Right atrium auricular region (tissue), 2 donors: Measurements from ENCODE around the gene HOXB3. TPM values are rescaled to one million over a fixed set of nuclear protein-coding genes. Genes with fewer than 3 reads are reported as not detected.

Source experiments
- DNase-seq: peaks from one replicate; pipeline ENCODE4 v3.0.0-alpha.2; 2019; ENCODE audit warnings: low spot score
- H3K27ac ChIP-seq, 2 donors: fragments of 200-600 bp; sonication (generic); 1 replicate in 1 of 2; 2 replicates in 1 of 2; pipeline ENCODE4 v1.5.1; 2016 to 2019
- H3K27me3 ChIP-seq, 2 donors: fragments of 200-600 bp; sonication (generic); one replicate each; pipeline versions ENCODE4 v1.5.1 to v1.6.0; 2017 to 2019
- H3K36me3 ChIP-seq: fragments of 200-600 bp; sonication (generic); one replicate; pipeline ENCODE4 v1.5.1; 2016
- H3K4me1 ChIP-seq, 2 donors: fragments of 200-600 bp; sonication (generic); one replicate each; pipeline versions ENCODE4 v1.5.1 to v1.6.0; 2017 to 2019
- H3K4me3 ChIP-seq, 2 donors: fragments of 200-600 bp; sonication (generic); 1 replicate in 1 of 2; 2 replicates in 1 of 2; pipeline ENCODE4 v1.5.1; 2017 to 2019; ENCODE audit warnings: mild to moderate bottlenecking in 1 of 2, moderate library complexity in 1 of 2
- H3K9me3 ChIP-seq, 2 donors: fragments of 200-600 bp; sonication (generic); one replicate each; pipeline ENCODE4 v1.5.1; 2019
- CTCF ChIP-seq, 2 donors: fragments of 200-600 bp; sonication (generic); IDR thresholded peaks; one replicate each; pipeline ENCODE4 v1.5.1; 2019; ENCODE audit warnings: antibody characterized with exemption in 2 of 2
- total RNA-seq, 2 donors: library from RNA; depleted of rRNA; stranded (reverse); fragments of >200 nt; gene quantifications; one replicate each; pipeline ENCODE4 v1.1.0, GENCODE V29; 2016

HOXB3 gene
- total RNA-seq, 2 donors from 2014 or later: 0.82 to 1.2 TPM

- H3K4me3 ChIP-seq: peak overlapping the region in 1 of 2 donors; percentile 20
- H3K9me3 ChIP-seq: no peaks in the 10 kb centered on the region
- H3K4me1 ChIP-seq: peaks cover 0 to 61% of the 10 kb centered on the region in 2 donors
- H3K27ac ChIP-seq: no peak overlapping the region
- TF ChIP-seq CTCF (IDR thresholded peaks at IDR 0.05): no peak
- H3K36me3 ChIP-seq: no peaks in the 10 kb centered on the region
- no peak for DNase-seq
- H3K27me3 ChIP-seq: peaks cover 79 to 84% of the 10 kb centered on the region in 2 donors
Observed at GRCh38 chr17:48613862-48614694, 24.0 kb upstream of the HOXB3 start.

- no peaks in the 10 kb centered on the region for H3K9me3 ChIP-seq
- peaks cover 73 to 83% of the 10 kb centered on the region in 2 donors for H3K27me3 ChIP-seq
- TF ChIP-seq CTCF (IDR thresholded peaks at IDR 0.05): no peak
- H3K36me3 ChIP-seq: no peaks in the 10 kb centered on the region
- DNase-seq: no peak
- H3K4me3 ChIP-seq: peak overlapping the region in 1 of 2 donors; percentile 20
- H3K27ac ChIP-seq: no peak overlapping the region
- peaks cover 0 to 54% of the 10 kb centered on the region in 2 donors for H3K4me1 ChIP-seq
Observed at GRCh38 chr17:48612854-48613691, 23.0 kb upstream of the HOXB3 start.

- H3K27ac ChIP-seq: no peak overlapping the region
- H3K4me1 ChIP-seq: peaks cover 0 to 48% of the 10 kb centered on the region in 2 donors
- DNase-seq: no peak
- H3K9me3 ChIP-seq: no peaks in the 10 kb centered on the region
- H3K36me3 ChIP-seq: no peaks in the 10 kb centered on the region
- peak overlapping the region in 1 of 2 donors; percentile 20 for H3K4me3 ChIP-seq
- TF ChIP-seq CTCF (IDR thresholded peaks at IDR 0.05): no peak
- H3K27me3 ChIP-seq: peaks cover 72 to 83% of the 10 kb centered on the region in 2 donors
Observed at GRCh38 chr17:48612456-48612853, 22.4 kb upstream of the HOXB3 start.

GRCh38 chr17:48611681-48612455, 21.8 kb upstream of the HOXB3 start:
- H3K36me3 ChIP-seq: no peaks in the 10 kb centered on the region
- peak overlapping the region in 1 of 2 donors; percentile 49 for H3K4me3 ChIP-seq
- no peak for DNase-seq
- peaks cover 78 to 84% of the 10 kb centered on the region in 2 donors for H3K27me3 ChIP-seq
- peaks cover 0 to 47% of the 10 kb centered on the region in 2 donors for H3K4me1 ChIP-seq
- TF ChIP-seq CTCF (IDR thresholded peaks at IDR 0.05): no peak
- H3K9me3 ChIP-seq: no peaks in the 10 kb centered on the region
- no peak overlapping the region for H3K27ac ChIP-seq

- H3K27me3 ChIP-seq: peaks cover 78 to 81% of the 10 kb centered on the region in 2 donors
- H3K9me3 ChIP-seq: no peaks in the 10 kb centered on the region
- TF ChIP-seq CTCF (IDR thresholded peaks at IDR 0.05): no peak
- DNase-seq: no peak
- peaks cover 0 to 47% of the 10 kb centered on the region in 2 donors for H3K4me1 ChIP-seq
- H3K27ac ChIP-seq: no peak overlapping the region
- H3K36me3 ChIP-seq: no peaks in the 10 kb centered on the region
- peak overlapping the region; percentile 15 to 49 for H3K4me3 ChIP-seq
Observed at GRCh38 chr17:48611213-48611612, 21.2 kb upstream of the HOXB3 start.
